CD4-positive, alpha-beta T cell treated with Interleukin-6 at 100 ng/mL for 8 hours (primary cell): ENCODE results near the gene AKAP7.
A peak's percentile ranks its signal among the peaks of the same experiment; 100 is the strongest.
"Not testable (repeated sequence)": the region's sequence is repeated elsewhere in the genome, so short reads cannot be mapped to it uniquely, and the experiment has no call there.

ENCODE experiments used
- DNase-seq: peaks from one replicate; pipeline ENCODE4 v3.0.0-alpha.2; 2020; ENCODE audit warnings: mixed read lengths, low spot score

The AKAP7 gene

DNA sequence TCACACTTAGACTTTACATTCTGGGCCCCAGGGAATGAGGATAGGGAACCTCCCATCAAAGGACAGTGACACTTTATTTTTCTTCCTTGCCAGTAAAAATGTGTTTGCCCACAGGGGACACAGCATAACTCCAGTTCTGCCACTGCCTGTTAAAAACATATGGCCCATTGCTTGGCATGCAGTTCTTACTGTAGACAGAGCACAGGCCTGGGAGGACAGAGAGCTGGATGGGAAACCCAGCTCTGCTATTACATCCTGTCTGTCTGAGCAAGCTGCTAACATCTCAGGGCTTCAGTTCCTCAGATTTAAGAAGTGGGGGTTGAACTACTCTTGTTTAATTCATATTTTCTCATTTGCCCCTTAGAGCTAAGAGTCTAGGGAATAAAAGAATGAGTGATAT is 120.2 kb downstream of the AKAP7 start:
- DNase-seq: peak; percentile 4

DNA sequence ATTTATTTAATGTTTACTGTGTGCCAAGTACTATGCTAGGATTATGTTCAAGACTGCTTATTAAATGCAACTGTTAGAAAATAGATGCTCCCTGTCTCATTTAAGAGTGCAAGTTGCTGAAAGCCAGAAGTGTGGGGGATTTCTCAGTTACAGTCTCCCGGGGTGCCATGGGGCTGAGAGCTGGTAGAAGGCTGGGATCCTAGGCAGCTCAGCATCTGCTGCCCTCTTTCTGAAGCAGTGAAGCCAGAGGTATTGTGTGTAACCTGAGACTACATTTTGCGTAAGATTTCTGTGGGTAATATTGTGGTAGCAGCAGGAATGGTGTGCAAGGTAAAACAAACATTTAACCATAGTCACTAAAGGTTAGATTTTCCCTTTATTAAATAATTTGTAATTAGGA is 120.6 kb downstream of the AKAP7 start:
- no peak for DNase-seq

DNA sequence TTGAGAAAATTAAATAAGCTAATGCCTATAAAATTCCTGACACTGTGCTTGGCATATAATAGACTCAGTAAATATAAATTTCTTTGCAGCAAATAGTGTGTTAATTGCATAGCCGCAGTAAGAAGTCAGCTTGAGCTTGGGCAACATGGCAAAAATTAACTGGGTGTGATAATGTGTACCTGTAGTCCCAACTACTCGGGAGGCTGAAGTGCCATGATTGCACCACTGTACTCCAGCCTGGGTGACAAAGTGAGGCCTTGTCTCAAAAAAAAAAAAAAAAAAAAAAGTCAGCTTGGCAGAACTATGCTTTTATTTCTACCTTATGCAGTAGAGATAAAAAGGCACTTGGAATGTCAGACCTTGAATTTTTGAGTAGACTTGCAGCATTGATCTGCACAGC is 121.8 kb downstream of the AKAP7 start:
- DNase-seq: no peak

DNA sequence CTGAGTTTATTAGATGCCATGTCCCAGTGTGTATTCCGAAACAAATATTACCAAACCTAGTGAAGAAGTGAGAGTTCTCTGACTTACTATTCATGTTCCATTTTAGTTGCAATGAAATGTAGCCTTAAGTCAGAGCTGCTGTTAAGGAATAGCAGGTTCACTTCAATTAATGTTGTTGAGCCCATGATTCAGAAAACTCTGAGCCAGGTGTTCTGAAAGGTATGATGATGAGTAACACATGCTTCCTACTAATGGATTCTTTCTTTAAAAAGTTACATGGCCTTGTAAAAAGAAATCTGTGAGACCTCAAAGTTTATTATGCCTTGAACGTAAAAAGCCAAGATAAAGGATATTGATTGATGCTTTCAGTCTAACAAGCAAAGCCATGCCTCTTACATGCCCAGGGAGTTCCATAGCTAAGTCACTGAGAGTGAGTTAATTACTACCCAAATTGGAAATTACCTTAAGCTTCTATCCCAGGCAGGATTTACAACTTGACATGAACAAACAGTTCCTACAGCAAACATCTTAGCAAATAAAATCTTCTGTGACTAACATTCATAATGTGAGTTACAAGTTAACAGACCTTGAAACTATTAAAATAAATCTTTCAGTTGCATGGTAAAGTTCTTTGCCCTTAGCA is 122.9 kb downstream of the AKAP7 start:
- no peak for DNase-seq

DNA sequence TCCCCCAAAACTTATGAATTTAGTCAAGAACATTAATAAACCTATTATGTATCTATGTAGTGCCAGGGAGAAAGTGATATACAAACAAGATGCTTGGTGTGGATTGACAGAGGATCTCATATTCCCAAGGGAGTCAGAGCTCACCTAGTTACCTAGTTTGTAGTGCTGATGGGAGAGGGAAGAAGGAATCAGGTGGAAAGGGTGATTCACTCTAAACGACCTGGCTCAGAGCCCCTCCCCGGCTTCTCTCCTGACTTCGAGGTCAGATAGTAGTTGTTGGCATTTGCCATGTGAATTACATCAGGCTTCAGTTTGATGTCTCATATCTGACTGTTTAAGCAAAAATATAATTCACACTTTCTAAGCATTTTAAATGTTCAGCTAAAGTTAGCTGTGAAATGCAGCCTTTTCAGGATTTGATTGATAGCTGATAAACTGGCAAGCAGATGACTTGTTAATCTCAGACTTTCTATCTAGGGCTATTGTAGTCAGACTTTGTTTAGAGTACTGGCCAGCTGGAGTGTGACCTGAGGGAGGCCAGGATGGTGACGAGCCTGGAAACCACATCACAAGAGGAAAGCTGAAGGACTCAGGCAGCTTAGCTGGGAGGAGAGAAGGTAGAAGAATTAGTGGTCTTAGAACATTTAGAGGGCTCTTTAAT is 123.7 kb downstream of the AKAP7 start:
- DNase-seq: no peak

DNA sequence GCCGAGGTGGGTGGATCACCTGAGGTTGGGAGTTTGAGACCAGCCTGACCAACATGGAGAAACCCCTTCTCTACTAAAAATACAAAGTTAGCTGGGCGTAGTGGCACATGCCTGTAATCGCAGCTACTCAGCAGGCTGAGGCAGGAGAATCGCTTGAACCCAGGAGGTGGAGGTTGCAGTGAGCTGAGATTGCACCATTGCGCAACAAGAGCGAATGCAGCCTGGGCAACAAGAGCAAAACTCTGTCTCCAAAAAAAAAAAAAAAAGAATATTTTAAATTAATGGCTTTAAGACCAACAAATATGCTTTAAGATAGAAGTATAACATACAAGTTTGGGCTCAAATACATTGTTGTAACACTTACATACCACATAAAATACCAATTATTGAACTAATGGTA is 125.7 kb downstream of the AKAP7 start:
- DNase-seq: not testable (repeated sequence)

DNA sequence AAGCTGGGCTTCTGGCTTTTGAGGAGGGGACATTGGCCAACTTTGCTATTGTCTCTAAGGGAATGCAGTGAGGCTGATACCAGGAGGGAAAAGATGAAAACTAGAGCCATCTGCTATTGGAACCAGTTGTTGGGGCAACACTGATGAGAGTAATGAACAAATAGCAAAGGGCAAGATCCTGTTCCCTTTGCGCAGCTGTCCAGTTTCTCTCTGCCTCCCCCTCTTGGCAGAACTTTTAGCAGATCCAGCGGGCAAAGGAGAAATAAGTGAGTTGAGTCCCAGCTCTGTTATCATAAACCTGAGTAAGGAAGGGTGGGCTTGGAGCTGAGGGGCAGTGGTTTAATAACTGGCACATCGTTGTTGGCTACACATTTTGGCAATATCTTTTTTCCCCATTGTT is 126.8 kb downstream of the AKAP7 start:
- no peak for DNase-seq

DNA sequence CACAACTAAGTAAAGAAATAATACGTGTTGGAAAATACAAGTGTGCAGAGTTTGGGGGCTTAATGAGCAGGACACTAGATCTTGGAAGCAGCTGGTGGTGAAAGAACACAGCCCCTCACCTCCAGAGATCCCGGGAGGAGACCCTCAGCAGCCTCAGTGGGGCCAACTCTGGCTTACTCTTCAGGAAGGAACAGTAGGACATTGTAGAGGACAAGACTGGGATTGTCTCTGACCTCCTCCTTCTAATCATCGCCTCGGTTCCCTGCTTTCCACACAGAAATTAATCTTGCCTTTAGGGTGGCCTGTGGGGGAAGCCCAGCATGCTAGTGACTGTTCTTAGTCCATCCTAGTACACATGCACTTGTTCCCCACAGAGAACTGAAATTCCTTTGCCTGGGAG is 130.7 kb downstream of the AKAP7 start:
- DNase-seq: no peak

DNA sequence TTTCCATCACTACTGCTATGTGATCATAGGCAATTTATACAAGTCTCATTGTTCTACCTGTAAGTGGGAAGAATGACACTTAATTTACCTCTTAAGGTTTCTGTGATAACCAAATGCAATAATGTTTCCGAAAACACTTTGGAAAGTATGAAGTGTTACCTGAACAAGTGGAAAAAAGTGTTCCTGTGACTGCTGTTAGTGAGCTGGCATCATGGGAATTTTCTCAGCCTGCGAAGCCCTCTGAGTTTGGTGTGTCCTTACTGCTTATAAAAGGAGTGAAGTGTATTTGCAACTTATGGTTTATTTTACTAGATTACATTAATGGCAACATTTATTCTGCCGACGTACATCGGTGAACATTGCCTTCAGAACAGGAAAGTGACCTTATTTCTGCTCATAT is 133.0 kb downstream of the AKAP7 start:
- no peak for DNase-seq

DNA sequence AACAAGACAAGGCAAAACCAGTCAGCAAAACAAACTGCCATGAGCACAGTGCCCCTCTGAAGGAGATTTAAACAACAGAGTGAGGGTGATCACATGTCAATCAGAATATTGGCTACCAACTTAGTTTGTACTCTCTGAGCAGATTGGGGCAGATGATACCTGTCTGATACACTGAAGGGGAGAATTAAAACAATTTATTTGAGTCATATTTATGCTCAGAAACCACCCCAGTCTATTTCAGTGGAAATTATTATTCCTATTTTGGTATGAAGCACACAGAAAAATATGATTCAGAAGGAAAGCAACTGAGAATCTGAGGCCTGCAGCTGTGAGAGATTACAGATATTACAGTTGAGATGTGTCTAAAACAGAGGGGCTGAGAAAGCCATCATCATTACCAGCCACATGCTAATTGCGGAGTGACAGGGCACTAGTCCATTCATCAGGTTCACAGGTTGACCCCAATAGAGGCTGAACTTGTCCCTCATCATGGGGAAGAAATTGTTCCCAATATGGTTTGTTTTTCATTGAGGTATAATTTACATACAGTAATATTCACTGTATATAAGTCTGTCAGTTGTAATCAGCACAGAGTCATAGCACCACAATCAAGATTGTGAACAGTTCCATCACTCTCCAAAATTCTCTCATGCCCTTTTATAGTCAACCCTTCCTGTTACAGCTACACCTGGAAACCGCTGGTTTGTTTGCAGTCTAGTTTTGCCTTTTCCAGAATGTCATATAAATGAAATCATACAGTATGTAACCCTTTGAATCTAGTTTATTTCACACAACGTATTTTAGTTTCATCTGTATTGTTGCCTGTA is 134.5 kb downstream of the AKAP7 start:
- no peak for DNase-seq

DNA sequence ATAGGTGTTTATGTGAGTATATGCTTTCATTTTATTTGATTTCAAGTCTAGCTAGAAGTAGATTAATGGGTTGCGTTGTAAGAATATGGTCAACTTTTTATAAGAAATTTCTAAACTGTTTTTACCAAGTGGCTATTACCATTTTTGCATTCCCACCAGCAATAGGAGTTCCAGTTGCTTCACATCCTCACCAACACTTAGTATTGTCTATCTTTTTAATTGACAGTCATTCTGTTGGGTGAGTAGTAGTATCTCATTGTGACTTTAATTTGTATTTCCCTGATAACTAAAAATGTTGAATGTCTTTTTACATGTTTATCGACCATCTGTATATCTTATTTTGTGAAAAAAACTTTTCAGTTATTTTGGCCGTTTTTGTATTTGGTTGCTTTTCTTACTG is 135.3 kb downstream of the AKAP7 start:
- DNase-seq: no peak

DNA sequence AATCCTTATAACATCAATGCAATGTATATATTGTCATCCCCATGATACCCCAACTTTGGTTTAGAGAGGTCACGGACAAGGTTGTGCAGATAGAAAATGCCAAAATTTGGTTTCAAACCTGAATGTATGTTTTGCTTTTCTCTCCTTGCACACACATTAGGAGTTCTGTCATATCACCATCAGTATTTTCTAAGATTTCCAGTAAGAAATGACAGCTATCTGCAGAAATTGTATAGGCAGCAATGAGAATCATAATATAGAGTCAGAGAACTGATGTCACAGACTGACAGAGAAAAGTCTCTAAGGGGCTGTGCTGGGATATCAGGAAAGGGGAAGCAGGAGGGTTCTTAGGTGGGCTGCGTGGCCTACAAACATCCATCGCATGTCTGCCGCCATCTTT is 140.0 kb downstream of the AKAP7 start:
- no peak for DNase-seq

DNA sequence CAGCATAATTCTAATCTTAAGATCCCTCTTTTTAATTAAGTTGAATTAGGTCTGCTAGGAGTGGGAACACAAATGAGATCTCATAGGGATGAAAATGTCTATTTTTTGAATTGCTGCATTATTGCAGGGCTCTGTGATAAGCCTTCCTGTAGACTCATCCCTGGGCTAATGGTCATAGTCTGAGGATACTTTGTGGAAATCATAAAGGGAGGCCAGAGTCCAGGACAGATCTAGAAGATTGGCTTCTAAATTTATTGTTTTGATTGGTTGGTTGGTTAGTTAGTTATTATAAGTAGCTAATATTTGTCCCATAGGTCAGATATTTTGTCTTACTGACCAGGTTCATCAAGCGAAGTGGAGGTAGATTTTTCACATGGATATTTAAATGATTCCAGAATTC is 142.3 kb downstream of the AKAP7 start:
- no peak for DNase-seq

DNA sequence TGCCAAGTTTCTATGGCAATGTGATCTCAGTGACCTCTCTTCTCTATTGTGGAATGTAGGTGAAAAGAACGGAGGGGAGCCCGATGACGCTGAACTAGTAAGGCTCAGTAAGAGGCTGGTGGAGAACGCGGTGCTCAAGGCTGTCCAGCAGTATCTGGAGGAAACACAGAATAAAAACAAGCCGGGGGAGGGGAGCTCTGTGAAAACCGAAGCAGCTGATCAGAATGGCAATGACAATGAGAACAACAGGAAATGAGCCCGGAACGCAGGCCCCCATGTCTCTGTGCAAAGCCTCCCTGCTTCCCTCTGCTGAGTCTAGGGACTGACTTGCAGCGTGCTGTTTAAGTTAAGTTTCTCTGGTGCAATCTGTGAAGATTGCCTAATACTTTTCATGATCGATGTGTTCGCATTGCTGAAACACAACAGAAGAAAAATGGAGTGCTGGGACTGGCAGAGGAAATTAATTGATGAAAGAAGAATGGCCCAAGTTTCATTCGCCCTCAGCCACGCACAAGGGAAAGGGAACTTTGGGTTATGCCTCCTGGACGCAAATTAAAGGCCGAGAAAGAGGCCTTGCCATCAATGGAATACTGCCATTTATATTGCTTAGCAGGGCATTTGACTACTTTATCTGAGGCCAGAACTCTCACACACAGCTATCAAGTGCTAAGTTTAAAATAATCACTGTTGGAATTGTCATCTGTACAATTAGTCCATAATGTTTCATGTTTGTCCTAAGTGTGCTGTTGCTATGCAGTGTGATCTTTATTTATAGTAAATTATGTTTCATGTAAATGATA is 146.4 kb downstream of the AKAP7 start:
- DNase-seq: peak; percentile 88

DNA sequence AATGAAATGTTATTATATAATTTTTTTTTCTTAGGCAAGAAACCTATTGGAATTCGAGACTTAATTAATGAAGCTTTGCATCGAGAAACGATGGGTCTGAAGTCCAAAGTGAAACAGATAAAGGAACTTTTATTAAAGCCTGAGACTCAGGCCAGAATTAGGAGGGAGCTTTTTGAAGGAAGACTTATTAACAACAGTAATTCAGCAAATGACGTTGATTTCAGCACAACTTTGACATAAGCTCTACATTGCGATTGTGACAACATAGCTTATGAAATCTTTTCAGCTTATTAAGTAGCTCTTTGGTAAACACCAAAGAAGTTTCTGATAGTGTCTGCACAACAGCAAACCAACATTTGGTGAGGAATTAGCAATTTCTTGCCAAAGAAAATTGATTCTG is 147.1 kb downstream of the AKAP7 start:
- no peak for DNase-seq

DNA sequence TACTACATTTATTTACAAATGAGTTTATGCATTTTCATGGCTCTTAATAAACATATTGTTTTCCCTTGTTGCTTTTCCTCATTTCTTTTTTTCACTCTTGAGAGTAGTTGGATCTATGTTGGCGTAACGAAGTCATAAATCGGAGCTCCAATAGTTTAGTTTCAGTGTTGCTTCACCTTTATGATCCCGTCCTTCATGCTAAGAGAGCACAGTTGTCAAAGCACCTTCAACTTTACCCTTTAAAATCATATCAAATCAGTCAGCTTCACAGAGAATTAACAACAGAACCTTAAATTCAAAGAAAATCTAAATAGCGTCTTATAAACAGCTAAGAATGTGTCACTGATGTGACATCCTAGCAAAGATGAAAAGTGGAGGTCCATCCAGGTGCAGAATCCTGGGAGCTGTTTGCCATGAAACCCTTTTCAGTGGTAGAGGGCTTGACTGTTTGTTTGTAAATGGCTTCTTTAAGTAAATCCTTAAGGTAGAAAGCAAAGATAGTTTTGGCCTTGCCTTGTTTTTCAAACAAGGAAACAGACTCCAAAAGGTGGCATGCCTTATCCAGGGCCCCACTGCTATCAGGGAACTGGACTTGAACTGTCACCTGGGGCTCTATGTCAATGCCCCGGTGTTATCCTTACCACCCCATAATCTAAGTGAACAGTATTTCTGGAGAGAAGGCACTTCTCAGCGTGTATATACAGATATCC is 148.4 kb downstream of the AKAP7 start:
- no peak for DNase-seq

DNA sequence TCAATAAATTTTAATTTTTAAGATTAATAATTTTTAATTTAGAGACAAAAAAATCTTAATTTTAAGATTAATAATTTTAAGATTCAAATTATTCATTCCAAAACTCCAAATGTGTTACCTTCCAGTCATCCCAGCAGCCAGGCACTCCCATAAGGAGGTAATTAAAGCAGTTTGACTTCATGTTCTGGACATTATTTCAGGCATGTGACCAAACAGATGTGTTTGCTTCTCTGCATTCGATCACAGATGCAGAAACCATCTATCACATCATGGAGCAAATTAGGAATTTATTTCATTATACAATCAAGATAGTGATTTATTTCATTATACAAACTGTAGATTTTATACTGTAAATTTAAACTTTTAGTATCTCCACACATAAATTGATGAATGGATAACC is 150.3 kb downstream of the AKAP7 start:
- DNase-seq: no peak

DNA sequence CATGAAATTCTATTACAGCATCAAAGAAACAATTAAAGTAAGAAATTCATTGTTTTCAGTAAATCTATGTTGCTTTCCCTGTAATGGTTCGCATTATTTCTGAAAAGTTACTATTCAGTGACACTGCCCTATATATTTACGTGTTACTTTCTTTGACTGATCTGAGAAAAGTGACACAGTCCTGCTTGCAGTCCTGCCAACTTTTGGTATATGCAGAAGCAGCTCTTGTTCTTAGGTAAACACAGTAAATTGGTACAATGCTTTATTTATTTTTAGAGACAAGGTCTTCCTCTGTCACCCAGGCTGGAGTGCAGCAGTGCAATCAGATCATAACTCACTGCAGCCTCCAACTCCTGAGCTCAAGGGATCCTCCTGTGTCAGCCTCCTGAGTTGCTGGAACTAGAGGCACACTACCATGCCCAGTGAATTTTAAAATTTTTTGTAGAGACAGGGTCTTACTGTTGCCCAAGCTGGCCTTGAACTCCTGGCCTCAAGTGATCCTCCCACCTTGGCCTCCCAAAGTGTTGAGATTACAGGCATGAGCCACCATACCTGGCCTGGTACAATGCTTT is 151.3 kb downstream of the AKAP7 start:
- no peak for DNase-seq

DNA sequence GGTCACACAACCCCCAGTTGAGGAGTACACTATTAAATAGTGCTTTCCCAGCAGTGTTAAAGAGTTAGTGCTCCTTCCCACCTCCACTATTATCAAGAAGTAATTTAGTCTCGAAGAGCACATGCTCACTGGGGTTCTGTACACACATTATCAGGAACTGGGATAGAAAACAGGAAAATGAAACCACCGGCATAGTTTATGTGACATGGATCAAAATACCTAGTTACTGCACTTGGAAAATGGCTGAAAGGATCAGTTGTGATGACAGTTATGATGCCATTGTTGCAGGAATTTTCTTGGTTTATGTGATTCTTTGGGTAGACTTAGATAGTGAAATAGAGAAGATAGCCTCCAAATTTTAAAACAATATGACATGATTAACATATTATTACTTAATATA is 152.9 kb downstream of the AKAP7 start:
- DNase-seq: no peak

DNA sequence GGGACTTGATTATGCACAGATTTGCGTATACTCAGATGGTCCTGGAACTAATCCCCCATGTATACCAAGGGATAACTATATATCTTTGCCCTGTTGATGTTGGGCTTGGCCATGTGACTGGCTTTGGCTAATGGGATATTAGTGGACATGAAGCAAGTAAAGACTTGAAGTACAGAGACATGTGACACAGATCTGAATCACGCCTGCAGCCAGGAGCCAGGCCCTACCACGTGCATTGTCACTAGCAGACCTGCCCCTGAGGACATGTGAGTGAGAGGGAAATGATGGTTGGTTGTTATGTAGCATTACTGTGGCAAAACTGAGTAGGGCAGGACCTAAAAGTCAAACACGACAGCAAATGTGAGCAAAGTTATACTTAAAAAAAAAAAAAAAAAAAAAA is 155.7 kb downstream of the AKAP7 start:
- no peak for DNase-seq

DNA sequence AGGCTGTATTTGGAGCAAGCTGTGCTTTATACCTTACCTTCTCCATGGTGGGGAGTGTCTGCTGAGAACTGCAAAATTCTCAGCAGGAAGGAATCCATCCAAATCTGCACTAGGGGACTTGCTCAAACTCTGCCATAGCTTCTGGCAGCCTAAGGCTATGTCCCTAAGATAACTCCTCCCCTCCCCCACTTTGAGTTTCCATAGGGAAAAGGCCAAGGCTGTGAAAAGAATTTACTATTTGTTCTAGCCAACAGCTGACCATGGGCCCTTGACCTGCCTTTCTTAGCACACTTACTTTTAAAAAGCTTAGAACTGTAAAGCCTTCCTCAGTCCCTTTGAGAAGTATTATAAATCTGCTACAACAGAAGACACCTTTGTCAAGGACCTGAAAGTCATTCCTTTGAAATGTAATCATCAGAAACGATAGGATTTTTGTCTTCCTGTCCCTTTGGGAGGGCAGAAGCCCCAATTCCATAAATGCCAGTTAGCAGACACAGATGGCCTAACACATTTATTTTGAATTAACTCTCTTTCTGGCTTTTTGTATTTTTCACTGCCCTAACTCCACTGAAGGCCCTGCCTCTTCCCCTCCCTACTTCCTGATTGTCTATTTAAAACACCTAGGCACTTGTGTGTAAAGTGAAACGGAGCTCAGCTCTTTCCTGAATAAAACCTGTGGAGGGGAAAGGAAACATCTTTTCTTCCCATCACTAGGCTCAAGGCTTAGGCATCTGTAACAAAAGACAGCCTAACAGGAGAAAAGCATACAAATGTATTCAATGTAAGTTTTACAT is 157.1 kb downstream of the AKAP7 start:
- no peak for DNase-seq
